ENCODE results near the gene TUBA4B.

The TUBA4B gene

GRCh38 chr2:219245148-219245898 lies 7.7 kb upstream of the TUBA4B start, which contains the start of the genes GLB1L and STK16:
Gene GLB1L, minus strand, starts transcription at chr2:219245444. Its CDS starts 1,871 bp downstream, at chr2:219243573.
Gene STK16, plus strand, starts transcription at chr2:219245479. Its CDS starts 521 bp downstream, at chr2:219246000.
- DNase-seq (ENCODE audit: low read depth) = peak; percentile 66
- TF ChIP-seq CTCF (IDR thresholded peaks at IDR 0.05; ENCODE audit: control insufficient read depth, extremely low read depth, insufficient read depth) = no peak
- peak within 1 kb of the TSS; percentile 92 for H3K4me3 ChIP-seq (ENCODE audit: low read depth, low read length)

GRCh38 chr2:219245899-219246230 lies 7.2 kb upstream of the TUBA4B start:
- peak overlapping the region; percentile 92 for H3K4me3 ChIP-seq (ENCODE audit: low read depth, low read length)
- no peak for TF ChIP-seq CTCF (IDR thresholded peaks at IDR 0.05; ENCODE audit: control insufficient read depth, extremely low read depth, insufficient read depth)
- DNase-seq (ENCODE audit: low read depth) = no peak

GRCh38 chr2:219246559-219246958 lies 6.5 kb upstream of the TUBA4B start:
- DNase-seq (ENCODE audit: low read depth) = no peak
- TF ChIP-seq CTCF (IDR thresholded peaks at IDR 0.05; ENCODE audit: control insufficient read depth, extremely low read depth, insufficient read depth) = no peak
- peak overlapping the region; percentile 92 for H3K4me3 ChIP-seq (ENCODE audit: low read depth, low read length)

GRCh38 chr2:219247678-219248642 lies 5.1 kb upstream of the TUBA4B start:
- H3K4me3 ChIP-seq (ENCODE audit: low read depth, low read length) = no peak overlapping the region
- DNase-seq (ENCODE audit: low read depth) = no peak
- no peak for TF ChIP-seq CTCF (IDR thresholded peaks at IDR 0.05; ENCODE audit: control insufficient read depth, extremely low read depth, insufficient read depth)

GRCh38 chr2:219248845-219249202 lies 4.2 kb upstream of the TUBA4B start:
- peak overlapping the region; percentile 35 for H3K4me3 ChIP-seq (ENCODE audit: low read depth, low read length)
- DNase-seq (ENCODE audit: low read depth) = no peak
- TF ChIP-seq CTCF (IDR thresholded peaks at IDR 0.05; ENCODE audit: control insufficient read depth, extremely low read depth, insufficient read depth) = no peak

GRCh38 chr2:219249203-219249980 lies 3.7 kb upstream of the TUBA4B start:
- peak overlapping the region; percentile 35 for H3K4me3 ChIP-seq (ENCODE audit: low read depth, low read length)
- TF ChIP-seq CTCF (IDR thresholded peaks at IDR 0.05; ENCODE audit: control insufficient read depth, extremely low read depth, insufficient read depth) = no peak
- DNase-seq (ENCODE audit: low read depth) = peak; percentile 87
